ENCODE measurements around the gene ATXN1.
"Not testable (repeated sequence)": the region's sequence is repeated elsewhere in the genome, so short reads cannot be mapped to it uniquely, and the experiment has no call there.

Gene ATXN1

DNA sequence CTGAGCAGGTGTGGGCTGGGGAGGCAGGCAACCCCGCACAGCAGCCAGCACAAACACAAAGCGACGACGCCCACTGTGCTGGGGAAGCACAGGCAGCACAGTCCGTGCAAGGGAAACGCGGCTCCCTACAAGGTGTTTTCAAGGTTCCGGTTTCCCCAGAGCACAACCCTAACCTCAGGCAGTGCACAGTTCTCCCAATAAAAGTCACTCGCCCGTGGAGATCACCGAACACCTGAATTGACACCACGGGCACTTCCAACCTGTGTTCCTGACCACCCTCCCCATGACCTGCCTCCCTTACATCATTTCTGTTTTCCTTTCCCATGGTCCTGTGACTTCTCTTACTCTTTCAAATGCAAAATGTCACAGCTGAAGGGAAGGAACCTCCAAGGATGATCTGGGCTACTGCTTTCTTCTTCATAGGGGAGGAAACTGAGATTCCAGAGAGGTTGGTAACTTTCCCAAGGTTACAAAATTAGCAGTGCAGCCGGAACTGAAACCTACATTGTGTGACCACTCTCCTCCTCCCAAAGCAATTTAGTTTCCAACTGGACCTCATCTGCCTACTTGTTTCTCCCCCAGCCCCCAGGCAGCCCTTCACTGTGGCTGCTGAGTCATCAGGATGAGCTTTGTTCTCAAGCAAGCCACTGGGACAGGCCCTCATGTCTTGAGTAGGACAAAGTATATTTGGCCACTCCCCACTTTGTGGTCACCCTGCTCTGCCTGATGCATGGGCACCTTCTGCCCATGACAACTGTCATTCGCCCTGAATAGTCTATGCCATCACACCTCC, 125.3 kb downstream of the ATXN1 start:
- no peak for DNase-seq

DNA sequence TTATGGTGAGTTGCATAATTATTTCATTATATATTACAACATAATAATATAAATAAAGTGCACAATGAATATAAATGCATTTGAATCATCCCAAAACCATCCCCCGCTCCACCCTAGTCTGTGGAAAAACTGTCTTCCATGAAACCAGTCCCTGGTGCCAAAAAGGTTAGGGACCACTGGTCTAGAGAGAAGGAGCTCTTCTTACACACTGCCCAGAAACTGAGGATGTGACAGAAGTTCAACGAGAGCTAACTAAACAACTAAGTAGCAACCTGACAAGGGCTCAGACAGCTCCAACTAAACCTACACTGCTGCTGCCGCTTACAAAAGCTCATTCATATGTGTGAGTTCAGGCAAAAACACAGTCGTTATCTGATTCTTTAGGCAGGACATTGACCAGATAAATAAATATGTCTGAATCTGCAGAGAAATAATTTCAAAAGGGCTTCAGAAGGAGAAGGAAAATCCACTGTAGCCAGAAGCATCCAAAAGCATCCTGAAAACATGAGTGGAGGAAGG, 125.9 kb downstream of the ATXN1 start:
- DNase-seq, result no peak

DNA sequence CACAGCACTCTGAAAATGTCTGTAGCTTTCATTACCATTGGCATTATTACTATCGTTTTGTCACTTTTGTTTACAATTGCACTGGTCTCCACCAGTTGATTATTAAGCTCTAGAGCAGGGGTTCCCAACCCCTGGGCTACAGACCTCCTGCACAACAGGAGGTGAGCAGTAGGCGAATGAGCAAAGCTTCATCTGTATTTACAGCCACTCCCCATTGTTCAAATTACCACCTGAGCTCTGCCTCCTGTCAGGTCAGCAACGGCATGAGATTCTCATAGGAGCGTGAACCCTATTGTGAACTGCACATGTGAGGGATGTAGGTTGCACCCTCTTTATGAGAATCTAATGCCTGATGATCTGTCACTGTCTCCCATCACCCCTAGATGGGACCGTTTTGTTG, 126.4 kb downstream of the ATXN1 start:
- no peak for DNase-seq

DNA sequence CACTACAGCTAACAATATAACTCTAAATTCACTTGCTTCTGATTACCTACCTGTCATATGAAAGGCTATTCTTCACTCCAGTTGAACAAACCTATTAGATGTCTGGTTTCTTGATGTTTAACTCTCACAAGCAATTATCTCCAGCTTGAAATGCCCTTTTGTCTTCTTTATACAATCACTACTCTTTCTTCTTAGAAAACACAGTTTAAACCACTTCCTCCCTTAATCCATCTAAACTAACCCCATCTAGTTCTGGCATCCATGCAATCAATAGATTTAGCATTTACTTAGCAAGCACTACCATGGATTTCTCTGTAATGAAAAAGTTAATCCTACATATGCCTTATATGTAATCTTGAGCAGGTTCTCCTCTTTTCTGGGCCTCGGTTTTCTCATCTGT, 127.3 kb downstream of the ATXN1 start:
- DNase-seq, result no peak

DNA sequence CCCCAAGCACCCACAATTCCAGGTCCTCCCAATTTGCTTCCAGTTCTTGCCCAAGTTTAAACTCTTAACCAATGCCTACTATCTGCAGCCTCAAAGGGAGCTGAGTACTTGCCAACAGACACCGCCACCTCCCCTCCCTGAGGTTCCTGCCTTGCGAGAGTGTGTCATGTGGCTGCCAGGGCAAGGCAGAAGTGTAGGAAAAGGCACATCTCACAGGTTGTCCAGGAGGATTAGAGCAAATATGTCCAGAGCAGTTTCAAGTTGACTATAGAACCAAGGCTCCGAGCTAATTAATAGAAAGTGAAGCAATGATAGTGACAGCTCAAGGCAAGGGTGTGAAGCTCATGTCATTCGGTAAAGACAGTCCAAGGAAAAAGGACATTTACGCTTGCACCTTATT, 127.8 kb downstream of the ATXN1 start:
- no peak for DNase-seq

- DNase-seq, result no peak
Measured at GRCh38 chr6:16632101-16632500, 129.2 kb downstream of the ATXN1 start.

DNA sequence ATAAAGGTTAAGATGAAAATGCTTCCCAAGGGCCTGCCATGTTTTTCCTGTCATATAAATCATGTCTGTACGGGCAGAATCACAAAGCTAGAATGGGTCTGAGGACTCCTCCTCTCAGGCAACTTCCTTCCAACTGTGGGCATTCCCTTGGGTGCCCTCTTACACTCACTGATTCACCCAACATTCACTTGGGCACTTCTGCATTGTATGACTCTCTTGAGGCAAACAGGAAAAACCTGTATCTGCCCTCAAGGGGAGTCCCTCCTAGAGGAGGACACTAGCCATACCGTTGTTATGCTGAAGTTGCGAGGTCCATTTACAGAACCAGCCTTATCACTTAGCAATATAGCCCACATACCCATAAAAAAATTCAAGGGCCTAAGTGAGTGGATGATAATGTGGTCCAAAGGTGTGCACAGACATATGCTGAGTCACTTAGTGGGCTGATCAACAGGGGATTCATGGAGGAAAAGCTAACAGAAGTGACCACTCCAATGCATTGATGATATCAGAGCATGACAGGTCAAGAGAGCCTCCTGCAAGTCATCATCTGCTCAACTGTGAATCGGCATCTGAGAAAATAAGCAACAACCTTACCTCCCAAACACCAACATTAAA, 131.1 kb downstream of the ATXN1 start:
- no peak for DNase-seq

- DNase-seq, result not testable (repeated sequence)
Measured at GRCh38 chr6:16628580-16628979, 132.7 kb downstream of the ATXN1 start.

GRCh38 chr6:16626650-16627049, 134.6 kb downstream of the ATXN1 start:
- no peak for DNase-seq

DNA sequence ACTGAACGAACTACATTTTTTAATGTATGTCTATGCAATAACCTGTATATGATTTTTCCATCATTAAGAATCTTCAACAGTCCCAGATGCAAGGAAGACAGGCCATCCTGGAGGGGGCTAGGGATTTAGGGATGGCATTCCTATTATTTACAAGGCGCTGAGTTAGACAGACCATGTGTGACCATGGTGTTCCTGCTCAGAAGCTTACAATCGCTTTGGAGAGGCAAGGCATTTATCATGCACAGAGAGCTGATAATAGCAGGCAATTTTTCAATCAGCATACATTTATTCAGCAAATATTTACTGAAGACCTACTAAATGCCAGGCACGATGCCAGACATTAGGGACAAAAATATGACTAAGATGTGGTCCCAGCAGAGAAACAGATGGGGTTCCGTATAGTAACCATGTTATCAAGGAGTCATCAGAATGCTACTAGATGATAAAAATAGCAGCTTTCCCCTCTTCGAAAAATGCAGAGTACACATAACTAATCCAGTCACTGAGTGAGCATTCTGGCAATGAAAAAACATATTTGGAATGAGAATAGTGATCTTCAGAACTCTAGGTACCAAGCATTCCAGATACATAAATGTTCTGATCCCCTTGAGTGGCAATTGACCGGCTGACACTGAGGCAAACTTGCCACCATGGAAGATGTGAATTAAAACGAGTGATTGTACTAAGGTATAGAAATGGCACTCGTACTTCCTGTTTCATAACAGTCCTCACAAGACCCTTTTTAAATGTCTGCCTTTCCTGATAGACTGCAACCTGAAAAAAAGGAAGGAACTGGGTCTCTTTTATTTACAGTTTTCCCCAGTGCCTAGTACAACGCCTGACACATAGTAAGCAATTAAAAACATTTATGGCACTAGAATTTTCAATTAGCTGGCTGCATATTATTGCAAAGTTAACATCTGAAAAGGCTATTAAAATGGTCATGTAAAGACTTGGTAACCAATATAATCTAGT, 135.7 kb downstream of the ATXN1 start:
- no peak for DNase-seq

- DNase-seq, result no peak
Measured at GRCh38 chr6:16624636-16625290, 136.5 kb downstream of the ATXN1 start.

GRCh38 chr6:16623731-16624130, 137.5 kb downstream of the ATXN1 start:
- DNase-seq, result no peak

GRCh38 chr6:16623029-16623653, 138.1 kb downstream of the ATXN1 start:
- DNase-seq, result no peak

GRCh38 chr6:16622193-16622592, 139.1 kb downstream of the ATXN1 start:
- no peak for DNase-seq

GRCh38 chr6:16621002-16621401, 140.3 kb downstream of the ATXN1 start:
- no peak for DNase-seq

- no peak for DNase-seq
Measured at GRCh38 chr6:16619777-16620176, 141.5 kb downstream of the ATXN1 start.

DNA sequence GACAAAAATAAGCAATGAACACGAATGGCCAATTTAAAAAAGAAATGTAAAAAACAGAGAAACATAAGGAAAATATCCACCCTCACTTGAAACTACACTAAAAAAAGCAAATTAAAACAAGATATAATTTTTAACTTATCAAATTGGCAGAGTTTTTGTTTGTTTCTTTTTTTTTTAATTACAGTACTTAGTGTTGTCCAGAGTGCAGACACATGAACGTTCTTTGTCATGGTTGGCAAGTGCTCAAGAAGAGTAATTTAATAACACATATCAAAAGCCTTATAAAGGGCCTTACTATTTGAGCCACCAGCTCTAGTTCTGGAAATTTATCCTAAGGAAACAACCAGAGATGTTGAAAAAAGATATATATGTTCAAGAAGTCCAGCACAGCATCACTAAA, 142.3 kb downstream of the ATXN1 start:
- no peak for DNase-seq

DNA sequence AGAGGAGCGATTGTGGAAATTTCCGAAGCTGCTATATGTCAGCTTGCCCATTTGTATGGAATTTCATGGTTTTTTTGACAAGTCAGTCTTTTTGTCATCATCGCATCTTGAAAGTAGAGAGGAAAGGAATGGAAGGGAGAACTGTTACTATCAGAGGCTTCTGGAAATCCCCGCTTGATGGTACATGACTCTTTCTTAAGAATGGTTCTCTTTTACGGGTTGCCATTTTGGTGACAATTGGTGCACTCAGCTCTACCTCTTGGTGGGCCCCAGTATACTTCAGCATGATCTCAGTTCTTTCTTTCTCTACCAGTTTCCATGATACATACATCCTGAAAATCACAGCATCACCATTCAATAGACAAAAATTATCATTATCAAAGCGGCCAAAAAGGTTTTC, 146.0 kb downstream of the ATXN1 start:
- DNase-seq, result not testable (repeated sequence)

DNA sequence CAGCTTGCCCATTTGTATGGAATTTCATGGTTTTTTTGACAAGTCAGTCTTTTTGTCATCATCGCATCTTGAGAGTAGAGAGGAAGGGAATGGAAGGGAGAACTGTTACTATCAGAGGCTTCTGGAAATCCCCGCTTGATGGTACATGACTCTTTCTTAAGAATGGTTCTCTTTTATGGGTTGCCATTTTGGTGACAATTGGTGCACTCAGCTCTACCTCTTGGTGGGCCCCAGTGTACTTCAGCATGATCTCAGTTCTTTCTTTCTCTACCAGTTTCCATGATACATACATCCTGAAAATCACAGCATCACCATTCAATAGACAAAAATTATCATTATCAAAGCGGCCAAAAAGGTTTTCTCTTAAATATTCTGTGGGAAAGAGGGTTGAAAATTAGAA, 147.1 kb downstream of the ATXN1 start:
- not testable (repeated sequence) for DNase-seq

GRCh38 chr6:16613504-16613903, 147.8 kb downstream of the ATXN1 start:
- DNase-seq, result not testable (repeated sequence)

DNA sequence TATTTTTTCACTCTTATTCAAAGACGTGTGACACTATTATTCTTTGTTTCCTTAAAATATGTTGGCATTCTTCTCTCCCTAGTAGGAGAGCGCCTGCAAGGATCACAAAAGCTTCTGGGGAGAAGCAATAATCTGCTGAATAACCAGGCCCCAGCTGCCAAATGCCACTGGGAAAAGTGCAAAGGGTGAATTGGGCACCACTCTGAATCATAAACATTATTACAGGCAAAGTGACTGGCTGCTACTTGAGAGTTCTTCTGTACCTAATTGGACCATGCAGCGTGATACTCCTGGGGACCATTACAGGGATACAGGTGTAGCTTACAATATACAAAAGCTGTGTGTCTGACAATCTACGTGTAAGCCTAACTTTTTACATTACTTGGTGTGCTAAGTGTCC, 152.8 kb downstream of the ATXN1 start:
- no peak for DNase-seq

DNA sequence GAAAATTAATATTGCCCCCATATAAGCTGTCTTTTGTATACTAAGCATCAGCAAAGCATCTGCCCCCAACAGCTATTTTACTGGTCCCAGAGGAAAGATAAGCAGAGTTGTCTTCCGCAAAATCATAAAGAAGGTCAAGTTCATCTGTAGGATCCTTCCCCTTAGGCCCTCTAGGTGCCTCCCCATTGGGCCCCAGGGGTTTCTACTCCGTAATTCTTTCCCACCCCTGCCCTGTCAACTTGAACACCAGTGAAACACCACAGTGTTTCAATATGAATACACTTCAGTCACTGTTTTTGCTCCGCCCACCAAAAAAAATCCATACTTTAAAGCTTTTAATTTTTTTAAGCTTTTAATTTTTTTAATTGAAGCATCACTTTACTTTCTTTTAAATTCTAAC, 159.2 kb downstream of the ATXN1 start:
- DNase-seq, result no peak
